H9 (cell line): ENCODE results near the gene PRKCA. TPM values are rescaled to one million over a fixed set of nuclear protein-coding genes. Genes with fewer than 3 reads are reported as not detected.

Source experiments
- DNase-seq: peaks from one replicate; pipeline ENCODE4 v3.0.0-alpha.2; 2017
- H2AFZ ChIP-seq: one replicate; pipeline ENCODE4 v1.6.1; 2013; ENCODE audit warnings: mild to moderate bottlenecking, low read length, control low read depth, moderate library complexity
- H2AK5ac ChIP-seq: 2 replicates; pipeline ENCODE4 v1.6.1; 2013; ENCODE audit warnings: low read length, control low read depth, mixed read lengths; ENCODE audit not compliant: insufficient read length
- H2BK120ac ChIP-seq: one replicate; pipeline ENCODE4 v1.6.1; 2013; ENCODE audit warnings: low read depth, mild to moderate bottlenecking, low read length, control low read depth, inconsistent platforms; ENCODE audit not compliant: poor library complexity, severe bottlenecking
- H2BK12ac ChIP-seq: 2 replicates; pipeline ENCODE4 v1.6.1; 2013; ENCODE audit warnings: low read length, control low read depth, mixed read lengths, low read depth; ENCODE audit not compliant: insufficient read length
- H2BK15ac ChIP-seq: 2 replicates; pipeline ENCODE4 v1.6.1; 2013; ENCODE audit warnings: low read depth, low read length, control low read depth
- H2BK20ac ChIP-seq: one replicate; pipeline ENCODE4 v1.6.1; 2013; ENCODE audit warnings: low read depth, mild to moderate bottlenecking, low read length, control low read depth, inconsistent platforms; ENCODE audit not compliant: poor library complexity, severe bottlenecking
- H2BK5ac ChIP-seq: 2 replicates; pipeline ENCODE4 v1.6.1; 2013; ENCODE audit warnings: low read length, control low read depth, mixed read lengths; ENCODE audit not compliant: insufficient read length
- H3K14ac ChIP-seq: 2 replicates; pipeline ENCODE4 v1.6.1; 2013; ENCODE audit warnings: low read length, control low read depth; ENCODE audit not compliant: insufficient read depth
- H3K18ac ChIP-seq: 2 replicates; pipeline ENCODE4 v1.6.1; 2013; ENCODE audit warnings: low read depth, mild to moderate bottlenecking, mixed read lengths, low read length, control low read depth; ENCODE audit not compliant: insufficient read length
- H3K23ac ChIP-seq: 2 replicates; pipeline ENCODE4 v1.6.1; 2013; ENCODE audit warnings: low read length, control low read depth, mixed read lengths, low read depth; ENCODE audit not compliant: insufficient read length
- H3K23me2 ChIP-seq: 2 replicates; pipeline ENCODE4 v1.6.1; 2013; ENCODE audit warnings: low read depth, mild to moderate bottlenecking, mixed read lengths, low read length, control low read depth; ENCODE audit not compliant: insufficient read length, poor library complexity, severe bottlenecking
- H3K27ac ChIP-seq: 2 replicates; pipeline ENCODE4 v1.5.1; 2013; ENCODE audit warnings: low read length, control low read depth, mixed read lengths, low read depth; ENCODE audit not compliant: insufficient read length
- H3K27me3 ChIP-seq: 2 replicates; pipeline ENCODE4 v1.6.1; 2013; ENCODE audit warnings: low read length, control low read depth, inconsistent platforms; ENCODE audit not compliant: insufficient read depth
- H3K4ac ChIP-seq: 2 replicates; pipeline ENCODE4 v1.6.1; 2013; ENCODE audit warnings: low read depth, mild to moderate bottlenecking, control low read depth, inconsistent platforms, low read length, moderate library complexity
- H3K4me1 ChIP-seq: 2 replicates; pipeline ENCODE4 v1.6.1; 2013; ENCODE audit warnings: low read length, control low read depth, inconsistent platforms; ENCODE audit not compliant: insufficient read depth
- H3K4me2 ChIP-seq: 2 replicates; pipeline ENCODE4 v1.6.1; 2013; ENCODE audit warnings: low read length, control low read depth, mixed read lengths; ENCODE audit not compliant: insufficient read length, insufficient read depth
- H3K56ac ChIP-seq: 2 replicates; pipeline ENCODE4 v1.6.1; 2013; ENCODE audit warnings: low read depth, mild to moderate bottlenecking, mixed read lengths, low read length, control low read depth; ENCODE audit not compliant: insufficient read length
- H3K79me1 ChIP-seq: 2 replicates; pipeline ENCODE4 v1.6.1; 2013; ENCODE audit warnings: low read depth, mild to moderate bottlenecking, moderate library complexity, low read length, control low read depth, inconsistent platforms; ENCODE audit not compliant: insufficient read depth, poor library complexity, severe bottlenecking
- H3K79me2 ChIP-seq: 2 replicates; pipeline ENCODE4 v1.6.1; 2013; ENCODE audit warnings: low read length, control low read depth, inconsistent platforms; ENCODE audit not compliant: insufficient read depth
- H3K9ac ChIP-seq: 2 replicates; pipeline ENCODE4 v1.6.1; 2013; ENCODE audit warnings: low read length, control low read depth, mixed read lengths; ENCODE audit not compliant: insufficient read length; ENCODE audit errors: extremely low read depth
- H3K9me3 ChIP-seq: one replicate; pipeline ENCODE4 v1.6.1; 2013; ENCODE audit warnings: low read depth, low read length, inconsistent platforms; ENCODE audit not compliant: control insufficient read depth
- H3T11ph ChIP-seq: one replicate; pipeline ENCODE4 v1.6.1; 2013; ENCODE audit warnings: mild to moderate bottlenecking, low read length, control low read depth, inconsistent platforms
- H4K20me1 ChIP-seq: one replicate; pipeline ENCODE4 v1.6.1; 2013; ENCODE audit not compliant: control insufficient read depth, insufficient read length, insufficient read depth
- H4K5ac ChIP-seq: 2 replicates; pipeline ENCODE4 v1.6.1; 2013; ENCODE audit warnings: low read depth, mild to moderate bottlenecking, mixed read lengths, low read length, control low read depth; ENCODE audit not compliant: insufficient read length
- H4K8ac ChIP-seq: replicated peaks from 2 replicates; pipeline ENCODE4 v1.6.1; 2013; ENCODE audit warnings: low read length, control low read depth, mixed read lengths, low read depth; ENCODE audit not compliant: insufficient read length
- H4K91ac ChIP-seq: 2 replicates; pipeline ENCODE4 v1.6.1; 2013; ENCODE audit warnings: low read depth, mild to moderate bottlenecking, moderate library complexity, mixed read lengths, low read length, control low read depth; ENCODE audit not compliant: insufficient read length
- H3K27ac Mint-ChIP-seq, 3 experiments: 2 replicates in 2 of 3; 3 replicates in 1 of 3; pipeline ENCODE4 v1.8.0; 2020 to 2021; ENCODE audit warnings: mixed read lengths in 3 of 3, mild to moderate bottlenecking in 1 of 3, moderate library complexity in 1 of 3
- H3K27me3 Mint-ChIP-seq: 2 replicates; pipeline ENCODE4 v1.8.0; 2021; ENCODE audit warnings: low read depth, mild to moderate bottlenecking, moderate library complexity, mixed read lengths
- H3K36me3 Mint-ChIP-seq, 3 experiments: 2 replicates in 2 of 3; 3 replicates in 1 of 3; pipeline ENCODE4 v1.8.0; 2020 to 2021; ENCODE audit warnings: low read depth in 3 of 3, mixed read lengths in 3 of 3; ENCODE audit not compliant: insufficient read depth in 1 of 3
- H3K4me1 Mint-ChIP-seq, 2 experiments: 2 replicates each; pipeline ENCODE4 v1.8.0; 2020; ENCODE audit warnings: mixed read lengths in 2 of 2
- H3K4me3 Mint-ChIP-seq, 2 experiments: 2 replicates in 1 of 2; 3 replicates in 1 of 2; pipeline ENCODE4 v1.8.0; 2020 to 2021; ENCODE audit warnings: mild to moderate bottlenecking in 2 of 2, mixed read lengths in 2 of 2, moderate library complexity in 1 of 2
- H3K9me3 Mint-ChIP-seq, 2 experiments: 2 replicates in 1 of 2; 3 replicates in 1 of 2; pipeline ENCODE4 v1.8.0; 2020; ENCODE audit warnings: mild to moderate bottlenecking in 2 of 2, mixed read lengths in 2 of 2, moderate library complexity in 1 of 2
- CTCF ChIP-seq: fragments of 200-600 bp; sonication (generic); conservative IDR thresholded peaks from 3 replicates; pipeline ENCODE4 v1.8.0; 2021; ENCODE audit warnings: antibody characterized with exemption, mild to moderate bottlenecking
- WGBS: extraction: QIAGEN DNeasy Blood & Tissue Kit; methylation state at CpG from one replicate; pipeline ENCODE4 v1.1.7; 2013; ENCODE audit warnings: missing lambda C conversion rate, low lambda C conversion rate, mixed read lengths; ENCODE audit not compliant: insufficient read length; ENCODE audit errors: extremely low coverage; 5-methylcytosine and 5-hydroxymethylcytosine counted together
- total RNA-seq: library from RNA; stranded (reverse); gene quantifications from 2 replicates; pipeline ENCODE4 v1.2.1, GENCODE V29; 2021

The PRKCA gene
- total RNA-seq, 1 experiment from 2014 or later: 10.5 TPM

- H3K23ac ChIP-seq: no peak overlapping the region
- H2AK5ac ChIP-seq: no peak overlapping the region
- H2BK120ac ChIP-seq: no peak overlapping the region
- no peak overlapping the region for H3T11ph ChIP-seq
- no peak overlapping the region for H2AFZ ChIP-seq
- no peak overlapping the region for H2BK15ac ChIP-seq
- peak; percentile 95 for DNase-seq
- H2BK20ac ChIP-seq: no peak overlapping the region
- peak overlapping the region; percentile 9 for H3K4me2 ChIP-seq
- no peaks in the 10 kb centered on the region for H4K20me1 ChIP-seq
- WGBS: no CpG with 5 or more reads among the region's 7 CpGs
- H4K5ac ChIP-seq: no peak overlapping the region
- Mint-ChIP-seq H3K4me3 (peak overlapping the region; percentile 19 to 39; a peak in 2 of 5 replicates), H3K27me3 (no peaks in the 10 kb centered on the region), H3K27ac (peak overlapping the region; percentile 96 to 100 (median 97)), H3K4me1 (peaks cover 58 to 68% of the 10 kb centered on the region in 2 experiments), H3K9me3 (no peaks in the 10 kb centered on the region), H3K36me3 (no peaks in the 10 kb centered on the region; a peak in 2 of 7 replicates)
- no peak overlapping the region for H3K4ac ChIP-seq
- H3K14ac ChIP-seq: no peak overlapping the region
- no peaks in the 10 kb centered on the region for H3K23me2 ChIP-seq
- H3K4me1 ChIP-seq: peaks cover 11% of the 10 kb centered on the region; the same call in 1 of the 2 replicates
- no peaks in the 10 kb centered on the region for H3K79me1 ChIP-seq
- H3K9me3 ChIP-seq: no peaks in the 10 kb centered on the region
- no peak overlapping the region for H2BK5ac ChIP-seq
- H3K9ac ChIP-seq: no peak overlapping the region
- H3K27me3 ChIP-seq: no peaks in the 10 kb centered on the region
- H3K18ac ChIP-seq: no peak overlapping the region
- no peaks in the 10 kb centered on the region for H3K79me2 ChIP-seq
- H4K91ac ChIP-seq: no peak overlapping the region
- no peak for TF ChIP-seq CTCF
- peak overlapping the region; percentile 84 for H3K27ac ChIP-seq
- no peak overlapping the region for H4K8ac ChIP-seq
- no peak overlapping the region for H3K56ac ChIP-seq
- H2BK12ac ChIP-seq: no peak overlapping the region
Measured at GRCh38 chr17:66777689-66778225, 475.3 kb downstream of the PRKCA start.
